ENCODE data around the gene CD7. TPM values are rescaled to one million over a fixed set of nuclear protein-coding genes. Genes with fewer than 3 reads are reported as not detected.

The CD7 gene
- total RNA-seq, 1 donor from 2014 or later: not detected

GRCh38 chr17:82300707-82301270 is 16.6 kb downstream of the CD7 start:
- no peak overlapping the region for H3K4me3 Mint-ChIP-seq
- H2AFZ ChIP-seq (replicated peaks): no peak overlapping the region
- H3K9me3 ChIP-seq (ENCODE audit: low read depth): no peaks in the 10 kb centered on the region
- no peak overlapping the region for H3K27ac ChIP-seq
- no peaks in the 10 kb centered on the region for H3K36me3 ChIP-seq
- no peaks in the 10 kb centered on the region for H3K9me3 Mint-ChIP-seq
- no peak overlapping the region for H3K27ac Mint-ChIP-seq
- no peaks in the 10 kb centered on the region for H3K79me2 ChIP-seq (ENCODE audit: low read depth)
- peaks cover 44% of the 10 kb centered on the region for H3K4me1 Mint-ChIP-seq
- H3K4me2 ChIP-seq: no peak overlapping the region
- peaks cover 21% of the 10 kb centered on the region for H3K4me1 ChIP-seq
- no peaks in the 10 kb centered on the region for H3K36me3 Mint-ChIP-seq
- no peak overlapping the region for H3K4me3 ChIP-seq
- peaks cover 6% of the 10 kb centered on the region for H3K27me3 Mint-ChIP-seq (ENCODE audit: insufficient read depth, low read depth)
- peaks cover 20% of the 10 kb centered on the region for H3K27me3 ChIP-seq
- TF ChIP-seq EZH2phosphoT487 (IDR thresholded peaks at IDR 0.05) (no peak), CTCF (IDR thresholded peaks at IDR 0.05) (peak; percentile 73)
- DNase-seq (ENCODE audit: low spot score): peak; percentile 72
- H3F3A ChIP-seq (ENCODE audit: low read depth): peaks cover 3% of the 10 kb centered on the region
- no peaks in the 10 kb centered on the region for H4K20me1 ChIP-seq (ENCODE audit: low read depth)
- H3K9ac ChIP-seq: no peak overlapping the region

- H3K9me3 ChIP-seq (ENCODE audit: low read depth): no peaks in the 10 kb centered on the region
- H3K9me3 Mint-ChIP-seq: no peaks in the 10 kb centered on the region
- peaks cover 40% of the 10 kb centered on the region for H3K4me1 Mint-ChIP-seq
- H3K4me3 ChIP-seq: no peak overlapping the region
- H3K27ac ChIP-seq: no peak overlapping the region
- H3K4me3 Mint-ChIP-seq: peak overlapping the region; percentile 69
- H3K27me3 ChIP-seq: peaks cover 26% of the 10 kb centered on the region
- no peaks in the 10 kb centered on the region for H3K79me2 ChIP-seq (ENCODE audit: low read depth)
- H4K20me1 ChIP-seq (ENCODE audit: low read depth): no peaks in the 10 kb centered on the region
- peaks cover 20% of the 10 kb centered on the region for H3K4me1 ChIP-seq
- H3K36me3 ChIP-seq: no peaks in the 10 kb centered on the region
- no peaks in the 10 kb centered on the region for H3K36me3 Mint-ChIP-seq
- no peak overlapping the region for H3K27ac Mint-ChIP-seq
- no peak overlapping the region for H3K4me2 ChIP-seq
- H3F3A ChIP-seq (ENCODE audit: low read depth): peaks cover 3% of the 10 kb centered on the region
- no peak for DNase-seq (ENCODE audit: low spot score)
- no peak overlapping the region for H3K9ac ChIP-seq
- H3K27me3 Mint-ChIP-seq (ENCODE audit: insufficient read depth, low read depth): peaks cover 6% of the 10 kb centered on the region
- TF ChIP-seq CTCF (IDR thresholded peaks at IDR 0.05) (no peak), EZH2phosphoT487 (IDR thresholded peaks at IDR 0.05) (no peak)
- H2AFZ ChIP-seq (replicated peaks): no peak overlapping the region
Measured at GRCh38 chr17:82300228-82300627, 17.2 kb downstream of the CD7 start.

DNA sequence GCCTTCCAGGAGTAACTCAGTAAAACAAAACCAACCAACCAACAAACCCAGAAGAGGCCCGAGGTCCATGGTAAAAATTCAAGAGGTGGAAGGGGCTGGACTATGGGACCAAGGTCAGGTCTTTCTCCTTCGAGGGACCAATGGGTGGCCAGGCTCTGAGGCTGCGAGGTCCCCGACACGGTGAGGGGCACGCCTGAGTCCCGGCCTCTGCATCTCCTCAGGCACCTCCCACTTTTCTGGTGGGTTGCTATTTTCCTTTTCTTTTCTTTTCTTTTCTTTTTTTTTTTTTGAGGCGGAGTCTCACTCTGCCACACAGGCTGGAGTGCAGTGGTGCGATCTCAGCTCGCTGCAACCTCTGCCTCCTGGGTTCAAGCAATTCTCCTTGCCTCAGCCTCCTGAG is 18.0 kb downstream of the CD7 start:
- H3K27me3 ChIP-seq: peaks cover 27% of the 10 kb centered on the region
- peaks cover 3% of the 10 kb centered on the region for H3F3A ChIP-seq (ENCODE audit: low read depth)
- TF ChIP-seq EZH2phosphoT487 (IDR thresholded peaks at IDR 0.05) (no peak), EZH2 (IDR thresholded peaks at IDR 0.05) (no peak), CTCF (IDR thresholded peaks at IDR 0.05) (no peak)

More for the DNA sequence above, 18.0 kb downstream of the CD7 start:
- Histone ChIP-seq H3K79me2 (ENCODE audit: low read depth) (no peaks in the 10 kb centered on the region), H3K9ac (no peak overlapping the region), H3K4me1 (peaks cover 13% of the 10 kb centered on the region), H3K36me3 (no peaks in the 10 kb centered on the region), H2AFZ (replicated peaks) (no peak overlapping the region), H4K20me1 (ENCODE audit: low read depth) (no peaks in the 10 kb centered on the region), H3K9me3 (ENCODE audit: low read depth) (no peaks in the 10 kb centered on the region), H3K27ac (no peak overlapping the region), H3K4me3 (no peak overlapping the region), H3K4me2 (no peak overlapping the region)
- H3K27ac Mint-ChIP-seq: no peak overlapping the region
- peaks cover 6% of the 10 kb centered on the region for H3K27me3 Mint-ChIP-seq (ENCODE audit: insufficient read depth, low read depth)
- no peak for DNase-seq (ENCODE audit: low spot score)
- H3K4me3 Mint-ChIP-seq: peak overlapping the region; percentile 69
- no peaks in the 10 kb centered on the region for H3K9me3 Mint-ChIP-seq
- no peaks in the 10 kb centered on the region for H3K36me3 Mint-ChIP-seq
- H3K4me1 Mint-ChIP-seq: peaks cover 37% of the 10 kb centered on the region

All from neural progenitor cell (in vitro differentiated cells).